ENCODE results near the gene ANO1. TPM values are rescaled to one million over a fixed set of nuclear protein-coding genes. Genes with fewer than 3 reads are reported as not detected.

The ANO1 gene
- total and polyA plus RNA-seq, 2 of the 8 experiments (the other 6 are each of a cell fraction or from before 2014, with no cell fraction given), result 4.7 to 5.0 TPM

- no peak for TF ChIP-seq ATF2 (IDR thresholded peaks at IDR 0.05; ENCODE audit: low read length)
- TF ChIP-seq CBX8 (IDR thresholded peaks at IDR 0.05; ENCODE audit: borderline replicate concordance, low read depth, low read length), result no peak
- no peak for TF ChIP-seq CEBPB (IDR thresholded peaks at IDR 0.05; ENCODE audit: low read depth, low read length)
- TF ChIP-seq POLR2AphosphoS5 (IDR thresholded peaks at IDR 0.05; ENCODE audit: low read depth, low read length), result no peak
- no peak for TF ChIP-seq ASH2L (IDR thresholded peaks at IDR 0.05; ENCODE audit: low read length)
Measured at GRCh38 chr11:70230840-70231710, 153.0 kb downstream of the ANO1 start (continued).
